Measurements from ENCODE around the gene MPL.

- TF ChIP-seq CTCF (IDR thresholded peaks at IDR 0.05) = no peak
- TF ChIP-seq E2F4 (CRISPR knock-in tag; IDR thresholded peaks at IDR 0.05; ENCODE audit: borderline replicate concordance, low read depth) = no peak
- no peak for TF ChIP-seq USF2 (CRISPR knock-in tag; IDR thresholded peaks at IDR 0.05)
- TF ChIP-seq HMGXB4 (CRISPR knock-in tag; IDR thresholded peaks at IDR 0.05) = no peak
- TF ChIP-seq ZNF219 (CRISPR knock-in tag; IDR thresholded peaks at IDR 0.05; ENCODE audit: borderline replicate concordance) = no peak
- TF ChIP-seq MAX (CRISPR knock-in tag; IDR thresholded peaks at IDR 0.05) = no peak
- no peak for TF ChIP-seq MYBL2 (CRISPR knock-in tag; IDR thresholded peaks at IDR 0.05)
- TF ChIP-seq FOXJ3 (CRISPR knock-in tag; IDR thresholded peaks at IDR 0.05; ENCODE audit: borderline replicate concordance) = no peak
- no peak for TF ChIP-seq NFE2L1 (CRISPR knock-in tag; IDR thresholded peaks at IDR 0.05)
- TF ChIP-seq NR1H2 (CRISPR knock-in tag; IDR thresholded peaks at IDR 0.05) = no peak
- no peak for TF ChIP-seq PRDM15 (CRISPR knock-in tag; IDR thresholded peaks at IDR 0.05)
- TF ChIP-seq ATF3 (CRISPR knock-in tag; conservative IDR thresholded peaks at IDR 0.05) = no peak
- TF ChIP-seq TEAD4 (CRISPR knock-in tag; IDR thresholded peaks at IDR 0.05) = no peak
These were observed 64.7 kb downstream of the MPL start for GRCh38 chr1:43402089-43402865.
